Cardiac fibroblast (primary cell): Measurements from ENCODE around the gene KRTAP5-4.
"Not testable (repeated sequence)": the region's sequence is repeated elsewhere in the genome, so short reads cannot be mapped to it uniquely, and the experiment has no call there.

Source experiments
- DNase-seq, 2 donors: peaks; one replicate each; pipeline versions ENCODE4 v3.0.0 to v3.0.0-alpha.2; 2010; ENCODE audit warnings: low read depth in 2 of 2
- H3K4me3 ChIP-seq, 2 donors: replicated peaks in 1 of 2; 1 replicate in 1 of 2; 2 replicates in 1 of 2; pipeline ENCODE4 v1.5.1; 2011; ENCODE audit warnings: low read depth in 2 of 2, low read length in 2 of 2, mild to moderate bottlenecking in 2 of 2, moderate library complexity in 1 of 2
- TF ChIP-seq, protein P1 (sequence below): IDR thresholded peaks from one replicate; pipeline ENCODE4 v1.5.1; 2011; ENCODE audit warnings: low read depth, mild to moderate bottlenecking, low read length, inconsistent platforms

KRTAP5-4 gene

DNA sequence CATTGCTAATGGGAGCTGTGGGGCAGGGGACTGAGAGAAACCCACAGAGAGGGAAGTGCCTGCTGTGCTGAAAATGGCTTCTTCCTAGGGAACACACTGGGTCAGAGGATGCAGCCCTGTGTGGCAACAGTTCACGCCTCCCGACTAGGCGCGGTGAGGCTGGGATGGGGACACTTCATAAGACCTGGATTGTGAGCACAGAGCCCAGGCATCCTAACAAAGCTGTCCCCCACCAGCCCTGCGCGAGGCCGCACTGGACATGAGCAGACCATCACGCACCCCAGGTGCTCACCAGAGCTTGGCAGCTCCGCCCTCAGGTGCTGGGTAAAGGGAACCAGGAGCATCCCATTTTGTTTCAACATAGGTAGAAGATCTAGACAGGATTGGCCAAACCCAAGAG is 1.8 kb upstream of the KRTAP5-4 start:
- TF ChIP-seq, protein P1, sequence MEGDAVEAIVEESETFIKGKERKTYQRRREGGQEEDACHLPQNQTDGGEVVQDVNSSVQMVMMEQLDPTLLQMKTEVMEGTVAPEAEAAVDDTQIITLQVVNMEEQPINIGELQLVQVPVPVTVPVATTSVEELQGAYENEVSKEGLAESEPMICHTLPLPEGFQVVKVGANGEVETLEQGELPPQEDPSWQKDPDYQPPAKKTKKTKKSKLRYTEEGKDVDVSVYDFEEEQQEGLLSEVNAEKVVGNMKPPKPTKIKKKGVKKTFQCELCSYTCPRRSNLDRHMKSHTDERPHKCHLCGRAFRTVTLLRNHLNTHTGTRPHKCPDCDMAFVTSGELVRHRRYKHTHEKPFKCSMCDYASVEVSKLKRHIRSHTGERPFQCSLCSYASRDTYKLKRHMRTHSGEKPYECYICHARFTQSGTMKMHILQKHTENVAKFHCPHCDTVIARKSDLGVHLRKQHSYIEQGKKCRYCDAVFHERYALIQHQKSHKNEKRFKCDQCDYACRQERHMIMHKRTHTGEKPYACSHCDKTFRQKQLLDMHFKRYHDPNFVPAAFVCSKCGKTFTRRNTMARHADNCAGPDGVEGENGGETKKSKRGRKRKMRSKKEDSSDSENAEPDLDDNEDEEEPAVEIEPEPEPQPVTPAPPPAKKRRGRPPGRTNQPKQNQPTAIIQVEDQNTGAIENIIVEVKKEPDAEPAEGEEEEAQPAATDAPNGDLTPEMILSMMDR, result no peak
- no peak overlapping the region for H3K4me3 ChIP-seq
- no peak for DNase-seq

- DNase-seq, result peak in 1 of 2 donors; percentile 23
- H3K4me3 ChIP-seq, result no peak overlapping the region
- TF ChIP-seq, protein P1, result no peak
Measured at GRCh38 chr11:1619449-1619848, 2.5 kb downstream of the KRTAP5-4 start.

GRCh38 chr11:1618231-1618630 is 3.7 kb downstream of the KRTAP5-4 start:
- no peak for DNase-seq
- H3K4me3 ChIP-seq, result no peak overlapping the region

DNA sequence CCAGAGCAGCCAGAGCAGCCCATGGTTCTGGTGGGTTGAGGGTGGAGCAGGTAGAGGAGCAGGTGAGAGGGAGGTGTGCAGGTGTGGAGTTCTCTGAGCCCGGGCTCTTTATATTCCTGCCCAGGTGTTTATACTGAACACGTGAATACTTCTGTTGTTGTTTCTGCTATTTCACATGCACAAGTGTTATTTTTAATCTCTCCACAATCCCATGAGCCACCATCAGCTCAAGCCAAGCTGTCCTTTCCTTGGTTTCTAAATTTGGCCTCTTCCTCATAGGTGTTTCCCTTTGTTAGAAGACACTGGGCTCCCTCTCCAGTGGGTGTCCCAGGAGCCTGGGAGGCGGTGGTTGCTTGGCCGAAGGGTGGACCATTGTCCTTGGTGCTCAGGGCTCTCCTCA is 13.6 kb downstream of the KRTAP5-4 start, which contains the start of gene KRTAP5-3:
Gene KRTAP5-3, minus strand, starts transcription at position 101 of the 400 bp plus-strand sequence. Its CDS starts 78 bp downstream, at position 23.
- TF ChIP-seq, protein P1, result no peak
- H3K4me3 ChIP-seq, result no peak within 1 kb of the TSS
- DNase-seq, result no peak

More at GRCh38 chr11:1618231-1618630, 3.7 kb downstream of the KRTAP5-4 start:
- TF ChIP-seq, protein P1, result no peak

DNA sequence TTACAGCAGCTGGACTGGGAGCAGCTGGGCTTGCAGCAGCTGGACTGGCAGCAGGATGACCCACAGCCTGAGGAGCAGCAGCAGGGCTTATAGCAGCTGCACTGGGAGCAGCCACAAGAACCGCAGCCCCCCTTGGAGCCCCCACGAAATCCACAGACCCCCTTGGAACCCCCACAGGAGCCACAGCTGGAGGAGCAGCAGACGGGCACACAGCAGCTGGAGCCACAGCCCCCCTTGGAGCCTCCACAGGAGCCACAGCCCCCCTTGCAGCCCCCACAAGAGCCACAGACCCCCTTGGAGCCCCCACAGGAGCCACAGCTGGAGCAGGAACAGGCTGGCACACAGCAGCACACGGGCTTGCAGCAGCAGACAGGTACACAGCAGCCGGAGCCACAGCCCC is 14.0 kb downstream of the KRTAP5-4 start:
- H3K4me3 ChIP-seq, DNase-seq: not testable (repeated sequence)

DNA sequence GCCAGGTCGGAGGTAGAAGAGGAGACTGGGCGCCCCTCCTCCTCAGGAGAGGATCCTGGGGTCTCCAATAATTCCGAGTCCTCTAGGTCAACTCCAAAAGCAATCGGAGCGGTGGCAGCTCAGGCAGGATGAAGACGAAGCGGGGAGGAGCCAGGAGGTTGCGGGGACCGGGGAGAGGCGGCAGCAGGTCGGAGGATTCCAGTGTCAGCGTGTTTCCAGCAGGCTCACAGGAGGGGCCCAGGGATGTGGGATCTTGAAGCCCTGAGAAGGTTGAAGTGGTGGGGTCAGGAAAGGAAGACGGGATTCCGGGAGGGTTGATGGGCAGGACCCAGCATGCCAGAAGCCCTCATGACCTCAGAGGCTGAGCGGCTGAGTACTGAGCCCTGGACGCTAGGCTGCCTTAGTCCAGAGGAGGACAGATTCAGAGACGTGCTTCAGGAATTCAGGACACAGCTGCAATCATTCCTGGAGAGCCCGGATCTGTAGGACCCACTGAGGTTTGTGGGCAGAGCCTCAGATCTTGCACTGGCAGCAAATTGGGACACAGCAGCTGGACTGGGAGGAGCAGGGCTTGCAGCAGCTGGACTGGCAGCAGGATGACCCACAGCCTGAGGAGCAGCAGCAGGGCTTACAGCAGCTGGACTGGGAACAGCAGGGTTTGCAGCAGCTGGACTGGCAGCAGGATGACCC is 14.6 kb downstream of the KRTAP5-4 start:
- not testable (repeated sequence) for H3K4me3 ChIP-seq, DNase-seq

GRCh38 chr11:1605923-1606322 is 16.0 kb downstream of the KRTAP5-4 start:
- DNase-seq, H3K4me3 ChIP-seq: not testable (repeated sequence)

- H3K4me3 ChIP-seq, result no peak overlapping the region
- TF ChIP-seq, protein P1, result no peak
- DNase-seq, result no peak
Measured at GRCh38 chr11:1604711-1605110, 17.2 kb downstream of the KRTAP5-4 start.
